Spinal cord (tissue), 10 donors: ENCODE data around the gene ETFB. TPM values are rescaled to one million over a fixed set of nuclear protein-coding genes. Genes with fewer than 3 reads are reported as not detected.
A peak's percentile ranks its signal among the peaks of the same experiment; 100 is the strongest.

ENCODE experiments used
- DNase-seq, 6 donors: peaks; one replicate each; pipeline versions ENCODE4 v3.0.0 to v3.0.0-alpha.2; 2013 to 2015; ENCODE audit warnings: low spot score in 6 of 6, low read depth in 4 of 6
- H3K27ac ChIP-seq: one replicate; pipeline ENCODE4 v1.5.1; 2013; ENCODE audit warnings: low read depth, low read length, control low read depth
- H3K27me3 ChIP-seq: one replicate; pipeline ENCODE4 v1.6.1; 2013; ENCODE audit warnings: low read length; ENCODE audit not compliant: control insufficient read depth, insufficient read depth
- H3K36me3 ChIP-seq: one replicate; pipeline ENCODE4 v1.6.1; 2013; ENCODE audit warnings: low read length; ENCODE audit not compliant: control insufficient read depth, insufficient read depth
- H3K4me1 ChIP-seq: one replicate; pipeline ENCODE4 v1.6.1; 2013; ENCODE audit warnings: low read length; ENCODE audit not compliant: control insufficient read depth, insufficient read depth
- H3K4me3 ChIP-seq: one replicate; pipeline ENCODE4 v1.5.1; 2013; ENCODE audit warnings: low read depth, low read length, control low read depth
- H3K9me3 ChIP-seq: one replicate; pipeline ENCODE4 v1.6.1; 2013; ENCODE audit warnings: low read length; ENCODE audit not compliant: control insufficient read depth, insufficient read depth
- WGBS: methylation state at CpG from one replicate; pipeline ENCODE4 v1.1.5; 2013; ENCODE audit warnings: missing lambda C conversion rate; ENCODE audit not compliant: insufficient coverage; 5-methylcytosine and 5-hydroxymethylcytosine counted together
- polyA plus RNA-seq, 2 donors: library from polyadenylated mRNA; unstranded; fragments of 120-200 nt; gene quantifications; one replicate each; pipeline ENCODE4 v1.2.1, GENCODE V29; 2013; ENCODE audit not compliant: insufficient read length in 2 of 2
- total RNA-seq, 2 donors: library from RNA; depleted of rRNA in 1 of 2; stranded (reverse); fragments of 120-200 nt in 1 of 2; fragments of >200 nt in 1 of 2; gene quantifications; one replicate each; pipeline versions ENCODE4 v1.2.3 to v1.2.4, GENCODE V29; 2013 to 2014
- donor health status: healthy.

The ETFB gene
- total and polyA plus RNA-seq, 4 donors: 40.2 to 196 (median 97.4) TPM

DNA sequence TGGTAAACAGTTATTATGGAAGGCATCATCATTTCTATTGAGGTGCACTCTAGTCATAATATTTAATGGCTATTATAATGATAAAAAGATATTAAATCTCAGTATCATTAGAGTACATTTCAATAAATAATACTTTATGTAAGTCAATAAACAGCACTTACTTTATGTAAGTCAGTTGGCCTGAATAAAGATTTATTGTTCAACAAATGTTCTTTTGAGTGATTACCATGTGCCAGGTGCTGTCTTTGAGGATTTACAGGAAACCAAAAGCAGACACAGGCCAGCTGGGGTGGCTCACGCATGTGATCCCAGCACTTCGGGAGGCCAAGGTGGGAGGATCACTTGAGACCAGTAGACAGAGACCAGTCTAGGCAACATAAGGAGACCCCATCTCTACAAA, 11.2 kb upstream of the ETFB start:
- Histone ChIP-seq H3K9me3 (no peaks in the 10 kb centered on the region), H3K36me3 (no peaks in the 10 kb centered on the region), H3K27ac (no peak overlapping the region), H3K27me3 (no peaks in the 10 kb centered on the region), H3K4me1 (no peaks in the 10 kb centered on the region), H3K4me3 (no peak overlapping the region)
- no peak for DNase-seq
- WGBS: 100% methylated on average over 2 of the region's 2 CpGs

DNA sequence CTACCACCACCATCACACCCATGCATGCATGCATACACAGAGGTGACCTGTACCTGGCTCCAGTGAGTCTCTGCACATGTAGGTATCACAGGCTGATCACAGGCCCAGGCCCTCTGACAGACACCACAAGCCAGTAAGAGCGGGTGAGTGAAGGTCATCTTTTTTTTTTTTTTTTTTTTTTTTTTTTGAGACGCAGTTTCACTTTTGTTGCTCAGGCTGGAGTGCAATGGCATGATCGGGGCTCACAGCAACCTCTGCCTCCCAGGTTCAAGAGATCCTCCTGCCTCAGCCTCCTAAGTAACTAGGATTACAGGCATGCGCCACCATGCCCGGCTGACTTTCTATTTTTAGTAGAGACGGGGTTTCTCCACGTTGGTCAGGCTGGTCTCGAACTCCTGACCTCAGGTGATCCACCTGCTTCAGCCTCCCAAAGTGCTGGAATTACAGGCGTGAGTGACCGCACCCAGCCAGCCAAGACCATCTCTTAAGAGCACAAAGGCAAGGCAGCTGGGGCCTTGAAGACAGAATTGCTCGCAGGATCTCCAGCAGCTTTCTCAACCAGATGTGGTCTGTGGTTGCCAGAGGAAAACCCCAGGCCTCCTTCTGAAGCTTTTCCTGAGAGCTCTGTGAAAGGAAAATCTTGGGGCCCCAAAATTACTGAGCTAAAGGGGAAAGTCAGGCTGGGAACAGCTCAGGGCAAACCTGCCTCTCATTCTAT, 9.5 kb upstream of the ETFB start:
- H3K27me3 ChIP-seq: no peaks in the 10 kb centered on the region
- H3K9me3 ChIP-seq: no peaks in the 10 kb centered on the region
- DNase-seq: no peak
- H3K4me3 ChIP-seq: no peak overlapping the region
- no peak overlapping the region for H3K27ac ChIP-seq
- 82% methylated on average over 7 of the region's 11 CpGs for WGBS
- H3K4me1 ChIP-seq: no peaks in the 10 kb centered on the region
- H3K36me3 ChIP-seq: no peaks in the 10 kb centered on the region

- no peaks in the 10 kb centered on the region for H3K9me3 ChIP-seq
- H3K4me1 ChIP-seq: peaks cover 10% of the 10 kb centered on the region
- H3K27me3 ChIP-seq: no peaks in the 10 kb centered on the region
- H3K27ac ChIP-seq: no peak within 1 kb of the TSS
- no peaks in the 10 kb centered on the region for H3K36me3 ChIP-seq
- WGBS: 50% methylated on average over 1 of the region's 9 CpGs
- DNase-seq: no peak
- H3K4me3 ChIP-seq: no peak within 1 kb of the TSS
Observed at GRCh38 chr19:51372649-51373504, 6.7 kb upstream of the ETFB start, which contains the start of gene NKG7. Gene NKG7, minus strand, starts transcription at chr19:51372654. Its CDS starts 119 bp downstream, at chr19:51372535.

DNA sequence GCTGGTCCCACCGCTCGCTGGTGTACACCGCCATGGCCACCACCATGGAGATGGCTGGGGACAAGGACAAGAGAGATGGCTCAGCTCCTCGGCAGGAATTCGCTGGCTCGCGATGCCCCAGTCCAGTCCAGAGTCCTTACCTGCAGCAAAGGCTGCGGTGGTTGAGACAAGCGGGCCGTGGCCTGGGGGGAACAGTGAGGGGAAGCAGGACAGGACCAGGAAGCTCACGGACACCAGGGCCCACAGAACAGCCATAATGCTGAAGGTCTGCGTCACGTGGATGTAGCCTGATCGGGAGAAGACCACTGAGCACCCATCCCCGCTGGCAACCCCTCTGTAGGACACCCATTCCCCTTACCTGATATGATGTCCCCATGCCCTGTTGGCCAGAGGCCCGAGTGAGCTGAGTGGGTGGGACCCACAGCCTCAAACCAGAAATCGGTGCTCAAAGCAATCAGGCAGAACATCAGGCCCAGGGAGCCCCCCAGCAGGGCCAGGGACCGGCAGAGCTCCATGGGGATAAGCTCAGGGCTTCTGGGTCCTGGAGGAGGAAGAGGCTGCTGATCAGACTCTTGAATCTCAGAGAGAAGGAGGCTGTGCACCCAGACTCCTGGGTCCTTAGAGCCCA, 5.9 kb upstream of the ETFB start:
- H3K36me3 ChIP-seq: no peaks in the 10 kb centered on the region
- H3K4me3 ChIP-seq: no peak overlapping the region
- no peaks in the 10 kb centered on the region for H3K27me3 ChIP-seq
- H3K9me3 ChIP-seq: no peaks in the 10 kb centered on the region
- DNase-seq: no peak
- H3K27ac ChIP-seq: no peak overlapping the region
- peaks cover 13% of the 10 kb centered on the region for H3K4me1 ChIP-seq
- 91% methylated on average over 18 of the region's 18 CpGs for WGBS

DNA sequence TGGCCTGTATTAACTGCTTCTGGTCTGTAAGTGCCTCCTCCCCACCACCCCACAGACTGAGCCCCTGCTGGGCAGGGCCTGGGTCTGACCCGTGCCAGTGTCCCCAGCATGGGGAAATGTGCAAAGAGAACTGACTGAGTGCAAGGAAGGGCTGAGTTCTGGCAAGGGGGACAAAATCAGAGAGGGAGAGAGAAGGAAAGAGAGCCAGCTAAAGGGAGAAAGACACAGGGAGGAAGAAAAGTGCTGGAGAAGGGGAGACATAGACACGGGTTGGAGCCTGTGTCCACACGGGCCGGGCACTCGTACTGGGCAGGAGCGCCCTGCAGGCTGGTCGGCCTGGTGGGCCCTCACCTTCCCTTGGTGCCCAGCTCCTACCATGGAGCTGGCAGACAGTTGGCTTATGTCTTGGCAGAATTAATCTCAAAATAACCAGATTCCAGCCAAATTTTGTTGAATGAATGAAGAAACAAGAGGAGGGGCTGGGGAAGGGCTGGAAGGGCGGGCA, 5.0 kb upstream of the ETFB start:
- Histone ChIP-seq H3K27ac (no peak overlapping the region), H3K9me3 (no peaks in the 10 kb centered on the region), H3K4me3 (no peak overlapping the region), H3K4me1 (peaks cover 21% of the 10 kb centered on the region), H3K36me3 (no peaks in the 10 kb centered on the region), H3K27me3 (no peaks in the 10 kb centered on the region)
- WGBS: 91% methylated on average over 7 of the region's 8 CpGs
- no peak for DNase-seq

DNA sequence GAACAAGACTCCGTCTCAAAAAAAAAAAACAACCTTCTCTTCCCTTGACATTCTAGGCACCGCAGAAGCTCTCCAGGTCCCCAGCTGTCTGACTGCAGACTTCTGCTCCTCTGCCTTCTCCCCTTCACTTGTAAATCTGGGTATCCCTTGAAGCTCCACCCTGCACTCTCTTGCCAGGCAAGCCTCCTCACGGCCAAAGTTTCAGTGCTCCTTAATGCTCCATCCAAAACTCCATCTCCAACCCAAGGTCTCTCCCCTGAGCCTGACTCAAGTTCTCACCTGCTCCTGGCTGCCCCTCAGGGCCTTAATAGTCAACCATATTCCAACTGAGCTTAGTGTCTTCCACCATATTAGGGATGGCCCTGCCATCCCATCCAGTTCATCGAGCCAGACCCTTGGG, 4.0 kb upstream of the ETFB start:
- WGBS: 87% methylated on average over 4 of the region's 4 CpGs
- no peaks in the 10 kb centered on the region for H3K27me3 ChIP-seq
- no peak for DNase-seq
- H3K36me3 ChIP-seq: no peaks in the 10 kb centered on the region
- no peak overlapping the region for H3K27ac ChIP-seq
- no peak overlapping the region for H3K4me3 ChIP-seq
- H3K4me1 ChIP-seq: peaks cover 30% of the 10 kb centered on the region
- H3K9me3 ChIP-seq: no peaks in the 10 kb centered on the region

DNA sequence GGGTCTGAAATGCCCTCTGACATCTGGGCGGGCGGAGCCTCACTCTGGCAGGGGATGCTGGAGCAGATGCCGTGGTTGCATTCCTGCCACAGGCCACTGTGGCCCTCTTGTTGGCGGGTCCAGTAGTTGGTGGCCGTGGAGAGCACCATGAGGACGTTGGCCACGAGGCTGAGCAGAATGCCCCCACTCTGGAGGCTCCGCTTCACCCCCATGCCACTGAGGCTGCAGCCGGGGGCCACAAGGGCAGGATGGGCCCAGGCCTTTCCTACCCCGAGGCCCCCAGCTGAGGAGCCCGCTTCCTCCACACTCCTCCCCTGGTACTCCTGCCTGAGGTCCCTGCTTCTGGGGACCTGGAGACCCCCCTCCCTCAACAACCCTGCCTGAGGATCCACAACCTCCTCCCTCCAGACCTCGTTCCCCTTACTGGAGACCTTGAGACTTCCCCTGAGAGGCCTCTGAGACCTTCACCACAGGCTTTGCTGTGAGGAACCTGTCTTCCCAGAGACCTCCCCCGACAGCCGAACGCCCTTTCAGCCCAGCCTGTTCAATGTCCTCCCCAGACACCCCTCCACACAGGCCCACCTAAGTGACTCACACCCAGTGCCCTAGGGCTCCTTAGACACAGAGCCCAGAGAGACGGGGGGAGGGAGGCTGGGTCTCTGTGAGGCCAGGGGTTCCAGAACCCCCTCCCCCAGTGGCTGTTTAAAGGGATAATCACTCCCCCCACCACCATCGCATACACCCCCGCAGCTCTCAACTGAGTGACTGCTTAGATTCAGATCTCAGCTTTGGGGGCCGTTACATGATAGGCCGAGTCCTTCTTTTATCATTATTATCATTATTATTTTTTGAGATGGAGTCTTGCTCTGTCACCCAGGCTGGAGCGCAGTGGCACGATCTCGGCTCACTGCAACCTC, 2.4 kb upstream of the ETFB start, which contains the start of gene CLDND2:
CLDND2 (minus strand) TSS at position 638 of the 917 bp plus-strand sequence; CDS start at position 212, 426 bp downstream.
- Histone ChIP-seq H3K4me3 (peak within 1 kb of the TSS; percentile 92), H3K27me3 (no peaks in the 10 kb centered on the region), H3K4me1 (peaks cover 38% of the 10 kb centered on the region), H3K9me3 (no peaks in the 10 kb centered on the region), H3K36me3 (no peaks in the 10 kb centered on the region), H3K27ac (peak within 1 kb of the TSS; percentile 89)
- 52% methylated on average over 18 of the region's 23 CpGs for WGBS
- peak in 1 of 6 donors; percentile 9 for DNase-seq

DNA sequence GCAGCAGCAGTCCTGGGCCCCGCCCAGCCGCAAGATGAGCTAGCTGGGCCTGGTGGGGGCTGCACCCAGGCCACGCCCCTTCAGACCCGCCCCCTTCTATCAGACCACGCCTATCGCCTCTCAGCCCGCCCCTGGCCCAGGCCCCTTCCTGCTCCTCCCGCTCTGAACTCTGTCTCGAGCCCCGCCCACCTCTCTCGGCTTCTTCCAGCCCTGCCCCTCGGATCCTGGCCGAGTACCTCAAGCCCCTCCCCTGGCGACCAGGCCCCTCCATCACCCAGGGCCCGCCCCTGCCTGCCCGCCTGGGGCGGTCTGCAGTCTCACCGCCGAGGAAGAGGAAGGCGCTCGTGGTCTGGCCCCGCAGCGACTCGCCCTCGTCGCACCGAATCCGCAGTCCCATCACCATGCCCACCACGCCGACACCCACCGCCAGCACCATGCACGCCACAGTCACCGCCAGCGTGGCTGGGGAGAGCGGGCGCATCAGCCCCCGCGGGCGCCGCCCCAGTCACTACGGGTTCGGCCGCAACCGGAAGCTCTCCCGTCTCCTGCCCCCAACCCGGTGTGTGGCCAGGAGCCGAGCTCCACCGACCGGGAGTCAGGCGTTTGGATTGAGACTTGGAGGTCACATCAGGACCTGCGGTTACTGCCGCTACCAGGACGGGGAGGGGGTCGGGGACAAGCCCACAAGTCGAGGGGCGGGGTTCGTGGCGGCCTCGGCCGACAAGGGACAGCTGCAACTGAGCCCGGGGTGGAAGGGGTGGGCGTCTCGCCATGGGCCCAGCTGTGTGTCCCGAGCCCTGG, 1.6 kb upstream of the ETFB start:
- peak overlapping the region; percentile 97 for H3K27ac ChIP-seq
- peak overlapping the region; percentile 92 for H3K4me3 ChIP-seq
- WGBS: under 1% methylated on average over 62 of the region's 64 CpGs
- H3K9me3 ChIP-seq: no peaks in the 10 kb centered on the region
- DNase-seq: peak; percentile 82 to 99 (median 95)
- H3K4me1 ChIP-seq: peaks cover 38% of the 10 kb centered on the region
- no peaks in the 10 kb centered on the region for H3K27me3 ChIP-seq
- no peaks in the 10 kb centered on the region for H3K36me3 ChIP-seq
